Gastroesophageal sphincter (tissue), 3 donors: Measurements from ENCODE around the gene CACNA1E.

Experiments
- POLR2A ChIP-seq, 2 donors: fragments of 450-650 bp; IDR thresholded peaks; one replicate each; pipeline ENCODE4 v1.6.1; 2017; ENCODE audit warnings: antibody characterized with exemption in 2 of 2, mild to moderate bottlenecking in 2 of 2, moderate library complexity in 1 of 2
- POLR2AphosphoS5 ChIP-seq: sonication (generic); formaldehyde crosslinking; IDR thresholded peaks from one replicate; pipeline ENCODE4 v1.6.1; 2017; ENCODE audit warnings: antibody characterized with exemption
- TF ChIP-seq, protein P1 (sequence below), 4 experiments: fragments of 200-600 bp in 2 of 4; fragments of 450-650 bp in 2 of 4; sonication (generic) in 1 of 4; IDR thresholded peaks; one replicate each; pipeline ENCODE4 v1.5.1; 2017 to 2019; ENCODE audit warnings: antibody characterized with exemption in 4 of 4, mild to moderate bottlenecking in 2 of 4, moderate library complexity in 2 of 4

DNA sequence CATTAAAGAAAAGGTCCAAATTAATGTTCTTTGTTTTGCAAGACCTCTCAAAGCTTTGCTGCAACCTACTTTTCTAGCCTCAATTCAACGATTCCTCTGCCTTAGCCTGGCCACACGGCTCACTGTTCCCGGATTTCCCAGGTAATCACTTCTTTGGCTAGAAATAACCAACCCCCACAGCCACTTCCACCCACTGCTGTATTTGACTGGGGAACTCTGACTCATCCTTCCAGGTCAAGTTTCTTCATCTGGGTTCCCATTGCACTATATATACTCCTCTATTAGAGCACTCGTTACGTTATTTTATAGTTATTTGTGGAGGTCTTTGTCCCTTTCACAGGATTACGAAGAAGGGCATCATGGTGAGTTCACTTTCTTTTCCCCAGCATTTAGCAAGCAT is 185.9 kb downstream of the CACNA1E start:
- TF ChIP-seq POLR2AphosphoS5 (no peak), POLR2A (IDR thresholded peaks at IDR 0.05) (no peak)
- TF ChIP-seq, protein P1, sequence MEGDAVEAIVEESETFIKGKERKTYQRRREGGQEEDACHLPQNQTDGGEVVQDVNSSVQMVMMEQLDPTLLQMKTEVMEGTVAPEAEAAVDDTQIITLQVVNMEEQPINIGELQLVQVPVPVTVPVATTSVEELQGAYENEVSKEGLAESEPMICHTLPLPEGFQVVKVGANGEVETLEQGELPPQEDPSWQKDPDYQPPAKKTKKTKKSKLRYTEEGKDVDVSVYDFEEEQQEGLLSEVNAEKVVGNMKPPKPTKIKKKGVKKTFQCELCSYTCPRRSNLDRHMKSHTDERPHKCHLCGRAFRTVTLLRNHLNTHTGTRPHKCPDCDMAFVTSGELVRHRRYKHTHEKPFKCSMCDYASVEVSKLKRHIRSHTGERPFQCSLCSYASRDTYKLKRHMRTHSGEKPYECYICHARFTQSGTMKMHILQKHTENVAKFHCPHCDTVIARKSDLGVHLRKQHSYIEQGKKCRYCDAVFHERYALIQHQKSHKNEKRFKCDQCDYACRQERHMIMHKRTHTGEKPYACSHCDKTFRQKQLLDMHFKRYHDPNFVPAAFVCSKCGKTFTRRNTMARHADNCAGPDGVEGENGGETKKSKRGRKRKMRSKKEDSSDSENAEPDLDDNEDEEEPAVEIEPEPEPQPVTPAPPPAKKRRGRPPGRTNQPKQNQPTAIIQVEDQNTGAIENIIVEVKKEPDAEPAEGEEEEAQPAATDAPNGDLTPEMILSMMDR (IDR thresholded peaks at IDR 0.05): no peak
